ENCODE results near the gene ZNF839. TPM values are rescaled to one million over a fixed set of nuclear protein-coding genes. Genes with fewer than 3 reads are reported as not detected.
"Not testable (repeated sequence)": the region's sequence is repeated elsewhere in the genome, so short reads cannot be mapped to it uniquely, and the experiment has no call there.

ZNF839 gene
- 10 to 100 TPM in 8 of 12 donors, 1 to 10 TPM in 3, not detected in 1; 8.2 to 21.5 (median 11.9) TPM for polyA plus RNA-seq (ENCODE audit: insufficient read length in 12 of 12)
- long read RNA-seq, donor 1, partial matches to known transcripts: 39 of 41 reads
- long read RNA-seq, donor 1, other reads (novel, unspliced or antisense): 0 of 41 reads
- long read RNA-seq, donor 2, partial matches to known transcripts: 26 of 28 reads
- long read RNA-seq, donor 2, other reads (novel, unspliced or antisense): 0 of 28 reads
- long read RNA-seq, donor 3, partial matches to known transcripts: 0 of 3 reads
- long read RNA-seq, donor 3, other reads (novel, unspliced or antisense): 0 of 3 reads
- long read RNA-seq, donor 4, partial matches to known transcripts: 7 of 7 reads
- long read RNA-seq, donor 4, other reads (novel, unspliced or antisense): 0 of 7 reads
- long read RNA-seq, donor 5: 0 reads
- long read RNA-seq, donor 6, partial matches to known transcripts: 0 of 1 reads
- long read RNA-seq, donor 6, other reads (novel, unspliced or antisense): 0 of 1 reads
- long read RNA-seq, donor 7: 0 reads
- long read RNA-seq, donor 8, partial matches to known transcripts: 0 of 1 reads
- long read RNA-seq, donor 8, other reads (novel, unspliced or antisense): 0 of 1 reads
- long read RNA-seq, donor 9, partial matches to known transcripts: 27 of 28 reads
- long read RNA-seq, donor 9, other reads (novel, unspliced or antisense): 0 of 28 reads
- long read RNA-seq, donor 10: 0 reads
- long read RNA-seq, donor 11: 0 reads

- DNase-seq: peak; percentile 93
Measured at GRCh38 chr14:102319351-102320032, at the start of gene ZNF839. TSS of gene ZNF839 (plus strand) at chr14:102319746. CDS start at chr14:102319766, 20 bp downstream.

DNA sequence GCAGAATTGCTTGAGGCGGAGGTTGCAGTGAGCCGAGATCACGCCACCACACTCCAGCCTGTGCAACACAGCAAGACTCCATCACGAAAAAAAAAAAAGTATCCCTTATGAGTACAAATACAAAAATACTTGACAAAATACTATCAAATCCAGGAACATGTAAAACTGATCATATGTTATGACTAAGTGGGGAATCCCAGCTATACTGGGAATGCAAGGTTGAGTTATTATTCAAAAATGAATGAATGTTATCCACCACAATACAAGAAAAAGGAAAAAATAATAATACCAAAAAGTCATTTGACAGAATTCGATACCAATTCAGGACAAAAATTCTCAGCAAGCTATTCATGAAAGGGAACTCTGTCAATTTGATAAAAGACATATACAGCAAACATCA, 47.2 kb upstream of the ZNF839 start:
- no peak for DNase-seq

DNA sequence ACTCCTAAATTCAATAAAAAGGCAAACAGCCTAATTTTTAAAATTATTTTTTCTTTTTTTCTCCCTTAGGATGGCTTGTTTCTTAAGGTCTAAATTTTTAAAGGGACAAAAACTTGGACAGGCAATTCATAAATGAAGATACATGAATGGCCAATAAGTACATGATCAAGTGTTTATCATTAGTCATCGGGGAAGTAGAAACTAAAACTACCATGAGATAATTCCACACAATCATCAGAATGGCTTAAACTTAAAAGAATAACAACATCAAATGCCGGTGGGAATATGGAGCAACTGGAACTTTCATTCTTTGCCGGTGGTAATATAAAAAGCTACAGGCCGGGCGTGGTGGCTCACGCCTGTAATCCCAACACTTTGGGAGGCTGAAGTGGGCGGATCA, 43.7 kb upstream of the ZNF839 start:
- no peak for DNase-seq

GRCh38 chr14:102277874-102278630, 41.5 kb upstream of the ZNF839 start:
- DNase-seq: no peak

GRCh38 chr14:102278631-102278935, 41.0 kb upstream of the ZNF839 start:
- DNase-seq: no peak

DNA sequence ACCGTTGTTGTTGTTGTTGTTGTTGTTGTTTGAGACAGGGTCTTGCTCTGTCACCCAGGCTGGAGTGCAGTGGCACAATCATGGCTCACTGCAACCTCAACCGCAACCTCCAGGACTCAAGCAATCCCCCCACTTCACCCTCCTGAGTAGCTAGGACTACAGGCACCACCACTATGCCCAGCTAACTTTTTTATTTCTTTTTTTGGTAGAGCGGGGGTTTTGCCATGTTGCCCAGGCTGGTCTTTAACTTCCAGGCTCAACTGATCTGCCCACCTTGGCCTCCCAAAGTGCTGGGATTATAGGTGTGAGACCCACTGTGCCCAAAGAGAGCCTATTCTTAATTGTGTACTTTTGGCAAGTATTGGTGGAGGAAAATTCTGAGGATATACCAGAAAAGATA, 40.3 kb upstream of the ZNF839 start:
- no peak for DNase-seq

- no peak for DNase-seq
Measured at GRCh38 chr14:102279688-102280348, 39.7 kb upstream of the ZNF839 start.

GRCh38 chr14:102280376-102280962, 39.1 kb upstream of the ZNF839 start:
- no peak for DNase-seq

DNA sequence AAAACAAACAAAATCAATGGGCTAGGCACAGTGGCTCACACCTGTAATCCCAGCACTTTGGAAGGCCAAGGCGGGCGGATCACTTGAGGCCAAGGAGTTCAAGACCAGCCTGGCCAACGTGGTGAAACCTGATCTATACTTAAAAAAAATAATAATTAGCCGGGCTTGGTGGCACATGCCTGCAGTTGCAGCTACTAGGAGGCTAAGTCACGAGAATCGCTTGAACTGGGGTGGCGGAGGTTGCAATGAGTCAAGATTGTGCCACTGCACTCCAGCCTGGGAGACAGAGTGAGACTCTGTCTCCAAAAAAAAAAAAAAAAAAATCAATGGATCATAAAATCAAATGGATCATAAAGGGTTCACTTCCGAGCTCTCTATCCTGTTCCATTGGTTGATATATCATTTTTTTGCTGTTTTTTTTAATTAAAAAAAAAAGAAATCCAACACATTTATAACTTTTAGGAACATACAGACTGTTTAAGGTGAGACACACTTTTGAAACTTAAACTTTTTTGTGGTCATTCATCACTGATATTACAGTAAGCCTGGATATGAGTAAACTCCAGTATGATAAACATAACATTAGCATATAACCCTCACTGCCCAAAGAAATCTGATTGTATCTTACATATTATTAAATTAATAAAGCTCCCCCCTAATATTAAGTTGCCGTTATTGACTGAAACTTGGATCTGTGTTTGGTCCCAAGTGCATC, 36.6 kb upstream of the ZNF839 start:
- no peak for DNase-seq

DNA sequence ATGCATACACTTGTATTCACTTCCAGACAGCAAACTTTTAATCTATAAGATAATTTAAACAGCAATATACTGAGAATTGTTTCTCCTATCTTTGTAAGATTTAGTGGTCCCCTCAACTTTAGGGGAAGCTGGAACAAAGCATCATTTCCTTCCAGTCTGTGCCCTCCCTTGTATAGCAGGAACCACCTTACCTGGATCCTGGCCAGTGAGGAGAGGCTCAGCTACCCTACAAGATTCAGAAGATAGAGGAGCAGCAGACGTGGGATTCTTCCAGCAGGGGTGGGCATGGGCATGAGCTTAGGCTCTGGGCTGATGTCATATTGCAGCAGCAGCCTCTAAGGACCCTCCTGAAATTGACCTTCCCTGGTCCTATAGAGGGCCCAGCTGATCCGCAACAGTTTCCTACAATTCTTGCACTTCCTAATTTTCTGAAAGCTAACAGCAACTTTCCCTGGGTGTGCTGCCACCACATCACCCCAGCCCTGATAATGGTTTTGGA, 35.9 kb upstream of the ZNF839 start:
- no peak for DNase-seq

DNA sequence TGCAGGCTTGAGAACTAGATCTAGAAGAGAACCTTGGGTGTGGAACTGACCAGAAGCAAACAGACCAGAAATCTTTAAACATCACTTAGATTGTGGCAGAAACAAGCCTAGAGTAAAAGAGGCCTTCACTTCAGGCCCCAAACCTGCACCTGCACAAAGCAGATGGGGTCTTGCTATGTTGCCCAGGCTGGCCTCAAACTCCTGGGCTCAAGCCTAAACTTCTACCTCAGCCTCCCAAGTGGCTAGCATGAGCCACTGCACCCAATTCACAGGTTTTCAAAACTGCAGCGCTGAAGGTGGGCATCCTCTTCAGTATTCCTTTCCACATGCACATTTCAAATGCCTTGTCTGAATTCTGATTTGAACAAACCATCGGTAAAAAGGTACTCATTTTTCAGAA, 34.4 kb upstream of the ZNF839 start:
- DNase-seq: no peak

DNA sequence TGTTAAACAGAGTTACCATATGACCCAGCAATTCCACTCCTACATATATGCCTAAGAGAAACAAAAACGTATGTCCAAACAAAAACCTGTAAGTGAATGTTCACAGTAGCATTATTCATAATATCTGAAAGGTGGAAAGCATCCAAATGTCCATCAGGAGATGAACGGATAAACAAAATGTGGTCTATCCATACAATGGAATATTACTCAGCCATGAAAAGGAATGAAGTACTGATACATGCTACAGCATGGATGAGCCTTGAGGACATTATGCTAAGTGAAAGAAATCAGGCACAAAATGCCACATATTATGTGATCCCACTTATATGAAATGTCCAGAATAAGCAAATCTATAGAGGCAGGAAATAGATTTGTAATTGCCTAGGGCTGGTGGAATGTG, 31.4 kb upstream of the ZNF839 start:
- no peak for DNase-seq

DNA sequence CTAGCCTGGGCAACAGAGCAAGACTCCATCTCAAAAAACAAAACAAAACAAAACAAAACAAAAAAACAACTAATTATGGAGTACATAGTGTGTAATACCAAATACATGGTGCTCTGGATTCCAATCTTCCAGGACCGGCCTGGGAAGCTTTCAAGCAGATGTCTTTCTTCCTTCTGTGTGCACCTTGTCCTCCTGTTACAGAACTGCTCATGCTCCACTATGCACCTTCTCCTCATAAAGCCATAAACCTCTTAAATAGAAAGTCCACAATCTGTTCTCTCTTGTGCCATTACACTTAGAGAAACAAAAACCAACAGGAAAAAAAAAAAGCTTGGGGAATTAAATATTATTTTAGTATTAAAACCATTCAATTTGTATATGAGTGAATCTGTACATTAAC, 27.1 kb upstream of the ZNF839 start:
- DNase-seq: no peak

DNA sequence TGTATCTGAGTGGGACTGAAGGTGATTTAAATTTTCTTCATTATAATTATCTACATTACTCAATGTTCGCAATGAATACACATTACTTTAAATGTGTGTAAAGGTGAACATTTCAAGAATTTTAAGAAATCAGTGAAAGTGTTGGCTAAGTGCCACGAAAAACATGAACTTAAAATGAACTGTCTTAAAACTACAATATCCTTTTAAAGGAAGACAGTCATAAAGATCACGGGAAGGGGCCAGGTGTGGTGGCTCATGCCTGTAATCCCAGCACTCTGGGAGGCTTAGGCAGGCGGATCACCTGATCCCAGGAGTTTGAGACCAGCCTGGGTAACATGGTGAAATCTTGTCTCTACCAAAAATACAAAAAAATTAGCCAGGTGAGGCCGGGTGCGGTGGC, 25.8 kb upstream of the ZNF839 start:
- DNase-seq: no peak

- DNase-seq: no peak
Measured at GRCh38 chr14:102295270-102295669, 24.3 kb upstream of the ZNF839 start.

- DNase-seq: no peak
Measured at GRCh38 chr14:102297436-102298170, 21.9 kb upstream of the ZNF839 start.

GRCh38 chr14:102298303-102299070, 21.1 kb upstream of the ZNF839 start:
- not testable (repeated sequence) for DNase-seq

GRCh38 chr14:102303664-102304063, 15.9 kb upstream of the ZNF839 start:
- no peak for DNase-seq
